Upper lobe of left lung (tissue), 6 donors: ENCODE measurements around the gene R3HDM2. TPM values are rescaled to one million over a fixed set of nuclear protein-coding genes. Genes with fewer than 3 reads are reported as not detected.
A peak's percentile ranks its signal among the peaks of the same experiment; 100 is the strongest.

Source experiments
- ATAC-seq, 2 donors: fragments of 200-7000 bp; cut with Tn5 transposase; one replicate each; pipeline ENCODE4 v1.9.1; 2022; ENCODE audit warnings: mild to moderate bottlenecking in 2 of 2, moderate library complexity in 2 of 2; ENCODE audit not compliant: low FRiP score in 2 of 2
- DNase-seq, 2 donors: peaks; one replicate each; pipeline ENCODE4 v3.0.0-alpha.2; 2019 to 2020
- H3K27ac ChIP-seq, 4 donors: fragments of 200-600 bp; sonication (generic); one replicate each; pipeline ENCODE4 v1.5.1; 2016 to 2019
- H3K27me3 ChIP-seq, 4 donors: fragments of 200-600 bp; sonication (generic); one replicate each; pipeline ENCODE4 v1.5.1; 2017 to 2019
- H3K36me3 ChIP-seq, 4 donors: fragments of 200-600 bp; sonication (generic); one replicate each; pipeline ENCODE4 v1.5.1; 2016 to 2019
- H3K4me1 ChIP-seq, 4 donors: fragments of 200-600 bp; sonication (generic); one replicate each; pipeline ENCODE4 v1.5.1; 2018 to 2019
- H3K4me3 ChIP-seq, 4 donors: fragments of 200-600 bp; sonication (generic); one replicate each; pipeline ENCODE4 v1.5.1; 2017 to 2019; ENCODE audit warnings: mild to moderate bottlenecking in 2 of 4, moderate library complexity in 1 of 4
- H3K9me3 ChIP-seq, 4 donors: fragments of 200-600 bp; sonication (generic); one replicate each; pipeline ENCODE4 v1.5.1; 2018 to 2019
- CTCF ChIP-seq, 6 experiments: fragments of 450-650 bp in 4 of 6; fragments of 200-600 bp in 2 of 6; sonication (generic) in 2 of 6; IDR thresholded peaks; one replicate each; pipeline ENCODE4 v1.5.1; 2016 to 2019; ENCODE audit warnings: antibody characterized with exemption in 6 of 6
- EP300 ChIP-seq, 4 donors: sonication (generic); formaldehyde crosslinking; IDR thresholded peaks; one replicate each; pipeline ENCODE4 v1.5.1; 2017; ENCODE audit warnings: antibody characterized with exemption in 4 of 4, control low read depth in 2 of 4
- POLR2A ChIP-seq, 4 donors: fragments of 450-650 bp; IDR thresholded peaks; one replicate each; pipeline ENCODE4 v1.5.1; 2016 to 2017; ENCODE audit warnings: antibody characterized with exemption in 4 of 4, mild to moderate bottlenecking in 2 of 4
- POLR2AphosphoS5 ChIP-seq, 2 donors: sonication (generic); formaldehyde crosslinking; IDR thresholded peaks; one replicate each; pipeline ENCODE4 v1.5.1; 2017; ENCODE audit warnings: antibody characterized with exemption in 2 of 2
- WGBS, 2 donors: methylation state at CpG; one replicate each; pipeline ENCODE4 v1.1.5; 2017 to 2018; 5-methylcytosine and 5-hydroxymethylcytosine counted together
- total RNA-seq, 6 donors: library from RNA; depleted of rRNA in 4 of 6; stranded (reverse); fragments of >200 nt in 4 of 6; gene quantifications; one replicate each; pipeline versions ENCODE4 v1.1.0 to v1.2.1, GENCODE V29; 2016 to 2021
- donor health status: DM: no; HTN: no; CAD: no; lungs with moderate emphysema.
- donor health status: DM: no; HTN: yes; CAD: no; lungs with severe emphysema.

Gene R3HDM2
- total RNA-seq, 6 donors from 2014 or later, result 39.2 to 94.3 (median 59.2) TPM

DNA sequence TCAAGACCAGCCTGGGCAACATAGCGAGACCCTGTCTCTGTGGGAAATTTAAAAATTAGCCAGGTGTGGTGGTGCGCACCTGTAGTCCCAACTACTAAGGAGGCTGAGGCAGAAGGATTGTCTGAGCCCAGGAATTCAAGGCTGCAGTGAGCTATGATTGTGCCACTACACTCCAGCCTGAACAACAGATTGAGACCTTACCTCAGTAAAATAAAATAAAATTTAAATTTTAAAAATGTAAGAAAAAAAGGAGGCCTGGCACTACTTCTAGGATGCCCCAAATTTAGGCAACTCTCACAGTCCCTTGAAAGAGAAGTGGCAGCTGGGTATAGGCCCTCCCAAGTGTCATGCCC lies 23.3 kb upstream of the R3HDM2 start:
- Histone ChIP-seq H3K27ac (no peak overlapping the region), H3K4me3 (no peak overlapping the region), H3K4me1 (peaks cover 3 to 20% (median 7%) of the 10 kb centered on the region in 4 donors), H3K27me3 (no peaks in the 10 kb centered on the region), H3K36me3 (no peaks in the 10 kb centered on the region), H3K9me3 (no peaks in the 10 kb centered on the region)
- no peak for ATAC-seq
- WGBS, 2 donors, result 90 to 96% methylated on average over 2 of the region's 2 CpGs
- no peak for DNase-seq
- TF ChIP-seq CTCF (IDR thresholded peaks at IDR 0.05) (no peak), POLR2A (IDR thresholded peaks at IDR 0.05) (no peak), EP300 (IDR thresholded peaks at IDR 0.05) (no peak), POLR2AphosphoS5 (IDR thresholded peaks at IDR 0.05) (no peak)

DNA sequence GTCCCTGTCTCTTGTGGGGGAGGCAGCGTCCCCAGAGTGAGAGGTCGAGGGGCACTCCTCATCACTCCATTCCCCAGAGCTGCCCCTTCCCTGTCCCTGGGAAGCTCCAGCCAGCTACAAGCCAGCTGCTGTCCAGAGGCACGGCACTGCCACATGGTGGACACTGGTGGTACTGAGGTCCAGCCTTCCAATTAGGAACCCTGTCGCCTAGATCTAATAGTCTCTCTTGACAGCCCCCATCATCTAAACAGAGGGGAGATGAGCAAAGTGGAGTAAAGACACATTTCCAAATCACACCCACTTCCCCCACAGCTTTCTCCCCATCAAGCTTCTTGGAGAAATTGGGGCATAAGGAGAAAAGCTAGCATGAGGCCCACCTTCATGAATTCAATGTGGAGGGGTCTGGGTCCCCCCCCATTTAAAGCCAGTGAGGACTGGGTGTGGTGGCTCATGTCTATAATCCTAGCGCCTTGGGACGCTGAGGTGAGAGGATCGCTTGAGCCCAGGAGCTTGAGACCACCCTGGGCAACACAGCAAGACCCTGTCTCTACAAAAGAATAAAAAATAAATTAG lies 22.2 kb upstream of the R3HDM2 start:
- peak overlapping the region in 1 of 4 donors; percentile 7 for H3K27ac ChIP-seq
- 22 to 26% methylated on average over 5 to 7 of the region's 7 CpGs for WGBS, 2 donors
- no peaks in the 10 kb centered on the region for H3K27me3 ChIP-seq
- DNase-seq (peak in 1 of 2 donors; percentile 84), ATAC-seq (peak; percentile 79 to 91)
- TF ChIP-seq CTCF (IDR thresholded peaks at IDR 0.05), result peak; percentile 82 to 94 (median 88)
- no peak for TF ChIP-seq POLR2A (IDR thresholded peaks at IDR 0.05)
- no peak for TF ChIP-seq EP300 (IDR thresholded peaks at IDR 0.05)
- no peak for TF ChIP-seq POLR2AphosphoS5 (IDR thresholded peaks at IDR 0.05)
- H3K4me3 ChIP-seq, result no peak overlapping the region
- H3K4me1 ChIP-seq, result peaks cover 0 to 12% (median 0%) of the 10 kb centered on the region in 4 donors
- no peaks in the 10 kb centered on the region for H3K9me3 ChIP-seq
- H3K36me3 ChIP-seq, result no peaks in the 10 kb centered on the region

- Histone ChIP-seq H3K27me3 (no peaks in the 10 kb centered on the region), H3K4me1 (peaks cover 0 to 12% (median 0%) of the 10 kb centered on the region in 4 donors), H3K4me3 (no peak overlapping the region), H3K36me3 (no peaks in the 10 kb centered on the region), H3K27ac (peak overlapping the region in 1 of 4 donors; percentile 7), H3K9me3 (no peaks in the 10 kb centered on the region)
- DNase-seq (no peak), ATAC-seq (no peak)
- TF ChIP-seq POLR2AphosphoS5 (IDR thresholded peaks at IDR 0.05), result no peak
- TF ChIP-seq CTCF (IDR thresholded peaks at IDR 0.05), result no peak
- TF ChIP-seq POLR2A (IDR thresholded peaks at IDR 0.05), result no peak
- TF ChIP-seq EP300 (IDR thresholded peaks at IDR 0.05), result no peak
- WGBS, 2 donors, result 23 to 33% methylated on average over 6 to 8 of the region's 9 CpGs
These were observed 21.5 kb upstream of the R3HDM2 start for GRCh38 chr12:57452181-57452936.

GRCh38 chr12:57451233-57451778 lies 20.5 kb upstream of the R3HDM2 start:
- 81 to 85% methylated on average over 4 to 6 of the region's 6 CpGs for WGBS, 2 donors

More at GRCh38 chr12:57451233-57451778, 20.5 kb upstream of the R3HDM2 start:
- H3K27ac ChIP-seq, result no peak overlapping the region
- no peaks in the 10 kb centered on the region for H3K9me3 ChIP-seq
- no peak overlapping the region for H3K4me3 ChIP-seq
- ATAC-seq (no peak), DNase-seq (no peak)
- TF ChIP-seq EP300 (IDR thresholded peaks at IDR 0.05) (no peak), POLR2A (IDR thresholded peaks at IDR 0.05) (no peak), CTCF (IDR thresholded peaks at IDR 0.05) (no peak), POLR2AphosphoS5 (IDR thresholded peaks at IDR 0.05) (no peak)
- H3K4me1 ChIP-seq, result peaks cover 0 to 11% (median 0%) of the 10 kb centered on the region in 4 donors
- H3K36me3 ChIP-seq, result no peaks in the 10 kb centered on the region
- H3K27me3 ChIP-seq, result no peaks in the 10 kb centered on the region
